ENCODE data around the gene SLC1A4. TPM values are rescaled to one million over a fixed set of nuclear protein-coding genes. Genes with fewer than 3 reads are reported as not detected.

The SLC1A4 gene
- total RNA-seq, result 10 to 100 TPM in 1 of 2 donors, 1 to 10 TPM in 1; 4.1 to 16.9 TPM

GRCh38 chr2:64989126-64989981 lies at the start of gene SLC1A4:
TSS of gene SLC1A4 (plus strand) at chr2:64989399. CDS start at chr2:64989644, 245 bp downstream.
- Mint-ChIP-seq H3K27ac (peak within 1 kb of the TSS; percentile 81 to 92), H3K36me3 (peaks cover 9 to 23% of the 10 kb centered on the region in 2 donors), H3K9me3 (no peaks in the 10 kb centered on the region)
- ATAC-seq (peak; percentile 78 to 85), DNase-seq (ENCODE audit: low spot score in 2 of 2) (peak; percentile 70 to 91)

GRCh38 chr2:64941143-64941542 lies 48.1 kb upstream of the SLC1A4 start:
- Mint-ChIP-seq H3K27ac (no peak overlapping the region), H3K36me3 (peaks cover 11% of the 10 kb centered on the region in 2 donors), H3K9me3 (peaks cover 0 to 7% of the 10 kb centered on the region in 2 donors)
- DNase-seq (ENCODE audit: low spot score in 2 of 2) (no peak), ATAC-seq (no peak)

- H3K36me3 Mint-ChIP-seq, result peaks cover 12 to 14% of the 10 kb centered on the region in 2 donors
- H3K27ac Mint-ChIP-seq, result peak overlapping the region in 1 of 2 donors; percentile 17
- H3K9me3 Mint-ChIP-seq, result peaks cover 0 to 7% of the 10 kb centered on the region in 2 donors
- peak in 1 of 2 donors; percentile 6 for ATAC-seq
- DNase-seq (ENCODE audit: low spot score in 2 of 2), result no peak
Measured at GRCh38 chr2:64941801-64942200, 47.4 kb upstream of the SLC1A4 start.

GRCh38 chr2:64942693-64943092 lies 46.5 kb upstream of the SLC1A4 start:
- H3K27ac Mint-ChIP-seq, result no peak overlapping the region
- H3K9me3 Mint-ChIP-seq, result peaks cover 0 to 7% of the 10 kb centered on the region in 2 donors
- H3K36me3 Mint-ChIP-seq, result peaks cover 14 to 17% of the 10 kb centered on the region in 2 donors
- no peak for ATAC-seq
- DNase-seq (ENCODE audit: low spot score in 2 of 2), result no peak

- ATAC-seq, result no peak
Measured at GRCh38 chr2:64943387-64944150, 45.6 kb upstream of the SLC1A4 start.

GRCh38 chr2:64944484-64944883 lies 44.7 kb upstream of the SLC1A4 start:
- Mint-ChIP-seq H3K27ac (peak overlapping the region in 1 of 2 donors; percentile 93), H3K36me3 (peaks cover 14 to 17% of the 10 kb centered on the region in 2 donors), H3K9me3 (peaks cover 0 to 7% of the 10 kb centered on the region in 2 donors)
- DNase-seq (ENCODE audit: low spot score in 2 of 2) (no peak), ATAC-seq (no peak)

More at GRCh38 chr2:64943387-64944150, 45.6 kb upstream of the SLC1A4 start:
- Mint-ChIP-seq H3K36me3 (peaks cover 14 to 17% of the 10 kb centered on the region in 2 donors), H3K27ac (no peak overlapping the region), H3K9me3 (peaks cover 0 to 7% of the 10 kb centered on the region in 2 donors)
- no peak for DNase-seq (ENCODE audit: low spot score in 2 of 2)

- peaks cover 14 to 17% of the 10 kb centered on the region in 2 donors for H3K36me3 Mint-ChIP-seq
- peak; percentile 62 to 81 for DNase-seq (ENCODE audit: low spot score in 2 of 2)
- H3K27ac Mint-ChIP-seq, result peak overlapping the region; percentile 92 to 93
- H3K9me3 Mint-ChIP-seq, result peaks cover 0 to 7% of the 10 kb centered on the region in 2 donors
- ATAC-seq, result peak; percentile 88 to 99
Measured at GRCh38 chr2:64945973-64946768, 43.0 kb upstream of the SLC1A4 start.

GRCh38 chr2:64946769-64947247 lies 42.4 kb upstream of the SLC1A4 start:
- no peak for ATAC-seq
- Mint-ChIP-seq H3K27ac (peak overlapping the region; percentile 92 to 93), H3K9me3 (peaks cover 0 to 7% of the 10 kb centered on the region in 2 donors), H3K36me3 (peaks cover 14 to 17% of the 10 kb centered on the region in 2 donors)
- no peak for DNase-seq (ENCODE audit: low spot score in 2 of 2)

GRCh38 chr2:64947885-64948284 lies 41.3 kb upstream of the SLC1A4 start:
- no peak overlapping the region for H3K27ac Mint-ChIP-seq
- DNase-seq (ENCODE audit: low spot score in 2 of 2) (no peak), ATAC-seq (no peak)
- H3K36me3 Mint-ChIP-seq, result peaks cover 14 to 17% of the 10 kb centered on the region in 2 donors
- H3K9me3 Mint-ChIP-seq, result peaks cover 0 to 7% of the 10 kb centered on the region in 2 donors

- no peak for DNase-seq (ENCODE audit: low spot score in 2 of 2)
- Mint-ChIP-seq H3K9me3 (peaks cover 0 to 3% of the 10 kb centered on the region in 2 donors), H3K36me3 (peaks cover 11 to 12% of the 10 kb centered on the region in 2 donors), H3K27ac (no peak overlapping the region)
- ATAC-seq, result no peak
Measured at GRCh38 chr2:64950226-64951160, 38.7 kb upstream of the SLC1A4 start.

GRCh38 chr2:64951306-64951953 lies 37.8 kb upstream of the SLC1A4 start:
- ATAC-seq, result no peak

GRCh38 chr2:64952096-64952495 lies 37.1 kb upstream of the SLC1A4 start:
- Mint-ChIP-seq H3K36me3 (peaks cover 2 to 5% of the 10 kb centered on the region in 2 donors), H3K9me3 (no peaks in the 10 kb centered on the region), H3K27ac (no peak overlapping the region)
- DNase-seq (ENCODE audit: low spot score in 2 of 2) (no peak), ATAC-seq (no peak)

More at GRCh38 chr2:64951306-64951953, 37.8 kb upstream of the SLC1A4 start:
- no peaks in the 10 kb centered on the region for H3K9me3 Mint-ChIP-seq
- H3K36me3 Mint-ChIP-seq, result peaks cover 5% of the 10 kb centered on the region in 2 donors
- no peak for DNase-seq (ENCODE audit: low spot score in 2 of 2)
- H3K27ac Mint-ChIP-seq, result no peak overlapping the region

- no peaks in the 10 kb centered on the region for H3K9me3 Mint-ChIP-seq
- peaks cover 0 to 5% of the 10 kb centered on the region in 2 donors for H3K36me3 Mint-ChIP-seq
- ATAC-seq, result no peak
- H3K27ac Mint-ChIP-seq, result no peak overlapping the region
- DNase-seq (ENCODE audit: low spot score in 2 of 2), result no peak
Measured at GRCh38 chr2:64952511-64953482, 36.4 kb upstream of the SLC1A4 start.

GRCh38 chr2:64955467-64955866 lies 33.7 kb upstream of the SLC1A4 start:
- H3K9me3 Mint-ChIP-seq, result no peaks in the 10 kb centered on the region
- ATAC-seq (no peak), DNase-seq (ENCODE audit: low spot score in 2 of 2) (no peak)
- no peak overlapping the region for H3K27ac Mint-ChIP-seq
- H3K36me3 Mint-ChIP-seq, result peaks cover 0 to 5% of the 10 kb centered on the region in 2 donors

All from activated naive CD4-positive, alpha-beta T cell treated with anti-CD3 and anti-CD28 coated beads, Interleukin-2, amount 50 U/mL, for 72 hours (primary cell).